HG02610 (cell line): ENCODE measurements around the gene DPP9.
"Not testable (repeated sequence)": the region's sequence is repeated elsewhere in the genome, so short reads cannot be mapped to it uniquely, and the experiment has no call there.

ENCODE experiments used
- ATAC-seq: cut with Tn5 transposase; IDR thresholded peaks from one replicate; pipeline ENCODE4 v1.9.1; 2021; ENCODE audit warnings: mild to moderate bottlenecking, moderate library complexity; ENCODE audit not compliant: unreplicated experiment

Gene DPP9

DNA sequence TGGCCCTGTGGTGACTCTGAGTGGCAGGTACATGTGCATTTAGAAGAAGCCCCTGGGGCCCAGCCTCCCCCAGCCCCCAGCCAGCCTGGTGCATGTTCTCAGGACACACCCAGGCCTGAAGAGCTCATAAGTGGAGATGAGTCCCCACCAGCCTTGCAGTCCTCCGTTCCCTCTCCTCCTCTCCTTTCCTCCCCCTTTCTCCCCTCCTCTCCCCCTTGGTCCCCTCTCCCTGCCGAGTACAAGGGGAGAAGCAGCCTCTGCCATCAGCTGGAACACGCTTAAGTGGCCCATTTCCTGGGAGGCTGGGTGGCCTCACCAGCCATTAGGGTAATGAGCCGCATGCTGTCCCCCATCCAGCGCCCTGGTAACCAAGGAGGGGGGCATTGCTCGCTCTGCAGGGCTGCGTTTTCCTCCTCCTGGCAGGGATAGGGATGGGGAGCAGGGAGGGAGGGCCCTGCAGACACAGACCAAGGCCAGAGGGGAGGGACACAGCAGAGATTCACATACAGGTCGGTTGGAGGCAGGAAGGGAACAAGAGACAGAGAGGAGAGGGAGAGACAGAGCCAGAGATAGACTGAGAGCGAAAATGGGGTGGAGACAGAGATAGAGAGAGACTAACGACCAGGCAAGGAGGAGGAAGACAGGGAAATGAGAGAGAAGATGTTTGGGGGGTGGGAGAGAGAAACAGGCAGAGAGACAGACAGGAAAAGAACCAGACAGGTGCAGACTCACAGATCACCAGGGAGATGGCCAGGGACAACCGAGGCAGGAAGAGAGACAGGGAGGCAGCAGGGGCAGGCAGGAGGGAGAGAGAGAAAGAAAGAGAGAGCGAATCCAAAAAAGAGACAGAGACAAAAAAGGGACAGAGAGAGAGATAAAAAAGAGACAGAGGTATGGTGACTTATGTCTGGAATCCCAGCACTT, 19.3 kb upstream of the DPP9 start:
- ATAC-seq: no peak

DNA sequence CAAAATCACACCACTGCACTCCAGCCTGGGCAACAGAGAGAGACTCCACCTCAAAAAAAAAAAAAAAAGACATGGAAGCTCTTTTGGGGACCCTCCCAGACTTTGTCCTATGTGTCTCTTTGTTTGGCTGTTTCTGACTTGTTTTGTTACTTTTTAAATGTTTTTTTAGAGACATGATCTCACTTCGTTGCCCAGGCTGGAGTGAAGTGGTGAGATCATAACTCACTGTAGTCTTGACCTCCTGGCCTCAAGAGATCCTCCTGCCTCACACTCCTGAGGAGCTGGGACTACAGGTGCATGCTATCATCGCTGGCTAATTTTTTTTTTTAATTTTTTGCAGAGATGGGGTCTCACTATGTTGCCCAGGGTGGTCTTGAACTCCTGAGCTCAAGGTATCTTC, 16.4 kb upstream of the DPP9 start:
- ATAC-seq: no peak

DNA sequence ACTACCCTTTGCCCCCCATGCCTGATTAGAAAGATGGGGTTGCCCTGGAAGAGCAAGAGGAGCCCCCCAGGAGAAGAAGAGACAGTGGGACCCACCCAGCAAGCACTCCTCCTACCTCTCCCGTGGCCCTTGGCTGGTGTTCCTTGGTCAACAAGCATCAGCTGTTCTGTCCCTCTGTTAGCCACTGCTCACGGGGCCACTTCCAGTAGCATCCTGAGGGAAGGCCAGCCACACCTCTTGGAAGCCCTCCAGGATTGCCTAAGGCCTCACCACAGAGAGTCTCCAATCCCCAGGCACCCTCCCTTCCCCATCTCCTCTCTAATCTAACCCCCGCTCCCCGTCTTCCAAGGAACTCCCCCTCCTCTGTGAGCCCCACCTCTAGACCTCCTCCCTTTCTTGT, 15.1 kb upstream of the DPP9 start:
- ATAC-seq: no peak

DNA sequence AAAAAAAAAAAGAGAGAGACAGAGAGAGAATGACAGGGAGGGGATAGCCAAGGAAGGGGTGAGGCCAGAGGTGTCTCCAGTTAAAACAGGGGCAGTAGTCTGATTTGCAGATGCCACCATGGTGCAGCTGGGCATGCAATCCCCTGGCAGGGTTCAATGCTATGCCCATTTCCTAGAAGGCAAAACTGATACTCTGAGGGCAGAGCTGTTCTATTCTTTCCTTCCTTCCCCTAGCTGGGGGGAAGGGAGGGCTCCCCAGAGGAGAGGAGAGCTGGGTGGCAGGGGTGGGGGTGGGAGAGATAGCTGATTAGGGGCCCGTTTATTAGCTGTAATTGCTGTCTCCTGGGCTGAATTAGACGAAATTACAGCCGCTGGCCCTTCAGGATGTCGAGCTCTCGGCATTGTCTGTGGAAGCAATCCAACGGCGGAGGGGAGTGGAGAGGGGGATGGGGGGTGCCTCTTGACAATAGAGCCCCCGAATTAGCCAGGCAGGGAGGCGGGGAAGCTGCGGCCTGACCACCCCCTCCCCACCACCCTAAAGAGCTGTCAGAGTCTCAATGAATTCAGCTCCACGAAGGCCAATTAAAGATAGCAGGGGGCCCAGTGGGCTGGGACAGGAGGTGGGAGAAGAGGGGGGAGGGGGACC, 14.4 kb upstream of the DPP9 start:
- no peak for ATAC-seq

DNA sequence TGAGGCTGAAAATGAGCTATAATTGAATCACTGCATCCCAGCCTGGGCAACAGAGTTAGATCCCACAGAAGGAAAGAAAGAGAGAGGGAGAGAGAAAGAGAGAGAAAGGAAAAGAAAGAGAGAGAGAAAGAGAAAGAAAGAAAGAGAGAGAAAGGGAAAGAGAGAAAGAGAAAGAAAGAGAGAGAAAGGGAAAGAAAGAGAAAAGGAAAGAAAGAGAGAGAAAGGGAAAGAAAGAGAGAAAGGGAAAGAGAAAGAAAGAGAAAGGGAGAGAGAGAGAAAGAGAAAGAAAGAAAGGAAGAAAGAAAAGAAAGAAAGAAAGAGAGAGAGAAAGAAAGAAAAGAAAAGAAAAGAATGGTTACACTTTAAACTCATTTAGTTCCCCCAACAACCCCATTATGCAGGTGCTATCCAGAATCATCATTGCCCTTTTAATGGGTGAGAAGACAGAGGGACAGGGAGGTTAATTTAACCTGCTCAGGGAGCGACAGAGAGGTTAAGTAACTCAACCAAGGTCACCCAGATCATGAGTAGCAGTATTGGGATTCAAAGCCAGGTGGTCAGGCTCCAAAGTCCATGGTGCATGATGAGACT, 10.2 kb upstream of the DPP9 start:
- no peak for ATAC-seq

DNA sequence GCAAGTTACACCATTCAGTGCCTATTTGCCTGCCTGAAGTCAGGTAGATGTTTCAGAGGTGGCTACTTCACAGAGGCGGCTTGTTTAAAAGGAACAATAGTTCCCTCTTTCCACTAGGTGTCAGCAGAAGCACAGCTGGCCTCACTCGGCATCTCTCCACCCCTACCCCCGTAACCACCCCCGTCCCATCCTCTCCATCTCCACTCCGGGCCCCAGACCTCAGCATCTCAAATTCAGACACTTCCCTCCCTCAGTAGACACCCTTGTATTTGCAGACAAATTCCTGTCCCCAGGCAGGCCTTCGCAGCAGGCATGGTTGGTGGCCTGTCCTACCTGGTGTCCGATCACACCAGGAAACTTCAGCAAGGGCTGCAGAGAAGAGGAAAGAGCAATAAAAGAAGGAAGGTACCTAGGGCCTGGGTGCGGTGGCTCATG, 9.1 kb upstream of the DPP9 start:
- no peak for ATAC-seq

DNA sequence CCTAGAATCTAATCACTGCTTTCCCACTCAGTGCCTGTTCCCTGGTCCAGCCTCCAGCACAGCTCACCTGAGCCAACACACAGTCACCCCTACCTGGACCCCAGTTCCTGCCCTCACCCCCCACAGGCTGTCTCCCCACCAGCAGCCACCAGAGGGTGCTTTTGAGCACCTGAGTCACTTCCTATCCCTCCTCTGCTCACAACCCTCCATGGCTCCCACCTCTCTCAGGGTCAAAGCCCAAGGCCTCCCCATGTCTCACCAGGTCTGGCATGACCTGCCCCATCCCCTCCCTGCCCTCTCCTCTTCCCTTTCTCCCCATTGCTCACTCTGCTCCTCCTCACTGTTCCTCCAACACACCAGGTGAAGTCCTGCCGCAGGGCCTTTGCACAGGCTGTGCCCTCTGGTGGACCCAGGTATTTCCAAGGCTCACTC, 7.1 kb upstream of the DPP9 start:
- no peak for ATAC-seq

DNA sequence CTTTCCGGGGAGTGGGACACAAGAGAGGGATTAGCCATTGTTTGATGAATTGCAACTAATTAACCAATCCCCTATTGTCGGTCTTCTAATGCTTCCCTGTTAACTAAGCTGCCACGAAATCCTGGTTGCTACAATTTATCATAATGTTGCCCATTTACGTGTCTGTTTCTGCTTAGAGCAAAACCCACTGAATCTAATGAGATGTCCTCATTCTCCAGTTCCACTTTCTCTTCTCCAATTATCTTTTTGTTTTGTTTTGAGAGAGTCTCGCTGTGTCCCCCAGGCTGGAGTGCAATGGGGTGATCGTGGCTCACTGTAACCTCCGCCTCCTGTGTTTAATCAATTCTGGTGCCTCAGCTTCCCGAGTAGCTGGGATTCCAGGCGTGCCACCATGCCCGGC, 5.2 kb upstream of the DPP9 start:
- ATAC-seq: no peak

DNA sequence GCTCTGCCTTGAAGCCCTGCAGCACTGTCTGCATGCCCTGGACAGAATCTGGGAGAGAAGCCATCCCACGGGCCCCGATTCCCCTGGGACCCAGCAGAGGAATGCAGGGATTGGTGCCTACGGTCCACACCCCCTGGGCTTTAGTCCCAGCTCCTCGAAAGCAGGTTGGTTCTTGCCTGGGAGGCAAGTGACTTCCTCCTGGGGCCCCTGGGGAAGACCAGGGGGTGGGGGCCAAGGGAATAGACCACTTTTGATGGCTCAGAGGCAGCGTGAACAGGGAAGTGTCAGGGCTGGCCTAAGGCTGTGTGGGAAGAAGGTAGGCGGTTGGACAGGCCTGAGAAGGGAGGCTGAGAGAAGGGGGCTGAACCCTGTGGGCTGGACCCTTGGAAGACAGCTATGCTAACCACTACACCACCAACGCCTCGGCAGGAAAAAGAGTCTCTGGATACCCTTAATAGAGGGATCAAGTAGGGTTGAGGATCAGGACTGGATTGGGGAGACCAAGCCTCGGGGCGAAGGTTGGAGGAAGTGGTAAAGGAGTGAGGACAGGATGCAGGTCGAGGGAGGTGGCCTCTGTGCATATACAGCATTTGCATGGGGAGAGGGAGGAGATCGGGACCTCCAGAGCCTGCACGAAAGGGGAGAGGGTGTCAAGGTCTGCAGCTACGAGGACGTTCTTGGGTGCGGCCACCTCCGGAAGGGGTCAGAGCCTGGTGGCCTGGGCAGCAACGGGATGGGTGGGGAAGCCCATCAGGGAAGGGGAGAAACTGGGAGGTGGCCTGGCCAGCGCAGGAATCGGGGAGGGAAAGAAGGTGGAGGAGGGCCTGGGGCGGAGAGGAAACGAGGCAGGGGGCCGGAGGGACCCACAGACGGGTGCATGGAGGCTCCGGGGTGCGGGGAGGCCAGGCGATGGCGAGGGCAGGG, 709 bp downstream of the DPP9 start:
- no peak for ATAC-seq

DNA sequence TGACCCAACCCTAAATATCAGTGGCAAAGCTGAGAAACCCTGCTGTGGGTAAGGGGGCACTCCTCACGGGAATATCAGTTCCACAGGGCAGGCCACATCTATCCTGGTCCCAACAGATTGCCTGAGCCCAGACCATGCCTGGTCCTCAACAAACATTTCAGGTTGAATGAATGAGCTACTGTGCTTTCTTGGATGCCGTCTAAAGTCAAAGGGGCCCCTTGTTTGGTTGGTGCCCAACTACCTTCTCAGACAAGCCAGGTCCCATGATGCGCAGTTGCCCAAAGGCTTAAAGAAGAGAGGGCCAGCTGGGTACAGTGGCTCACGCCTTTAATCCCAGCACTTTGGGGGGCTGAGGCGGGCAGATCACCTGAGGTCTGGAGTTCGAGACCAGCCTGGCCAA, 2.4 kb downstream of the DPP9 start:
- ATAC-seq: no peak

DNA sequence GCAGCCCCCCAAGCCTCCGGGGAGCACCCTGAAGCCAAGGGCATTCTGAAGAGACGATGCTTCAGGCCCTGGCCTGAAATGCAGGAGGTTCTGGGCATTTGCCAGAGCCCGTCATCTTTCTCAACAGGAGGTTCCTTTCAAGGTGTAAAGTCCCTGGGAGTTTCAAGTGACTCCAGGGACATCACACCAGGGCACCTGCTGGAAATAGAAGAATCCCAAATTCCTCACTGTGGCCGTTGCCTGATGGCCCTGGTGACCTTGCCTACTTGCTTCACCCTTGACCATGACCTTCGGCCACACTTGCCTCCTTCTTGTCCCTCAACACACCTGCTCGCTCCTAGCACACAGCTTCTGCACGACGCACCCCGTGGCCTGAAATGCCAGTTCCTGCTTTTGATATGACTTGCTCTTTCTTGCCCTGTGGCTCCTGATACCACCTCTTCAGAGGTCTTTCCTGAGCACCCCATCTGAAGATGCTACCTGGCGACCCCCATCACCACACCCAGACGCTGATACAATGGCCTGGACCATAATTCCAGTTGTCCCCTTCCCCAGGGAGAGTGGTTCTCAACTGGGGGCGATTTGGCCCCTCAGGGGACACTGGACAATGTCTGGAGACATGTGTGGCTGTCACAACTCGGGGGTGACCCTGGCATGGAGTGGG, 3.5 kb downstream of the DPP9 start:
- ATAC-seq: no peak

DNA sequence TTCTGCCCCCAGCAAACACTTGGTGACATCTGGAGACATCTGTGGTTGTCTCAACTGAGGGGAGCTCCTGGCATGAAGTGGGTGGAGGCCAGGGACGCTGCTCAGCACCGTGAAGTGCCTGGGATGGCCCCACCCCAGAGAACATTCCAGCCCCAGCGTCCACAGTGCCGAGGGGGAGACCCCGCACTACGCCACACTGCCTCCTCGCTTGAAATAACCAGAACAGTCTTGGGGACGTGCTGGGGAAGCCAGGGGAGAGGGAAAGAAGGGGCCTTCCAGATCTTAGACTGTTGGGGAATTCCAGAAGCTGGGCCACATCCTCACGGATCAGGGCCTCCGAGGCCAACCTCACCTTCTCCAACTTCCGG, 4.2 kb downstream of the DPP9 start:
- ATAC-seq: no peak

DNA sequence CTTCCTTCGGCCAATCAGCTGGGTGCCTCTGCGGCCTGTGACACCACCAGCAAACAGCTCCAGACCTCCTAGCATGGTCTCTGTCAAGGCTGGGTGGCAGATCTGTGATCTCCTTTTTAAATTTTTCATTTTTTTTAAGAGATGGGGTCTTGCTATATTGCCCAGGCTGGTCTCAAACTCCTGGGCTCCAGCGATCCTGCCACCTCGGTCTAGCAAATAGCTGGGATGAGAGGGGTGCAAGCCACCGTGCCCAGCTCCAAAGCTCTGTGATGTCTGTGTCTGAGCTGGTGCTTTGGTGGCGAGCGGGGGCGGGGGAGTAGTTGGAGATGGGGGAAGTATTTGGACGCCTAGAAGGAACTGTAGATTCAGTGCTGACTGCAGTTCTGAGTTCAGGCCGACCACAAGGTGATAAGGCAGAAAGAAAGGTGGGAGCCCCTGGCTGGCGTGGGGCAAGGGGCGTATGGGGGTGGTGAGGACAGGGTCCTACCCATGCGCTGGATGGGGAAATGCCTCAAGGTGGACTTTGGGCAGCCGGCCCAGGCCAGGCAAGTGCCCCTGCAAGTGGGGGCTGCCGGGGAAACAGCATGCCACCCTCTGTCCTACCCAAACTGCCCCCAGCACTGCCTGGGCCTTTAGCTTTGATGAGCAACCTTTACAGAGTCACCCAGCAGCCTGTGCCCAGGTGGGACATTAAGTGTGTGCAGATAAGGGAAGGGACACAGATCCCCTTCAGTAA, 5.5 kb downstream of the DPP9 start:
- ATAC-seq: no peak

DNA sequence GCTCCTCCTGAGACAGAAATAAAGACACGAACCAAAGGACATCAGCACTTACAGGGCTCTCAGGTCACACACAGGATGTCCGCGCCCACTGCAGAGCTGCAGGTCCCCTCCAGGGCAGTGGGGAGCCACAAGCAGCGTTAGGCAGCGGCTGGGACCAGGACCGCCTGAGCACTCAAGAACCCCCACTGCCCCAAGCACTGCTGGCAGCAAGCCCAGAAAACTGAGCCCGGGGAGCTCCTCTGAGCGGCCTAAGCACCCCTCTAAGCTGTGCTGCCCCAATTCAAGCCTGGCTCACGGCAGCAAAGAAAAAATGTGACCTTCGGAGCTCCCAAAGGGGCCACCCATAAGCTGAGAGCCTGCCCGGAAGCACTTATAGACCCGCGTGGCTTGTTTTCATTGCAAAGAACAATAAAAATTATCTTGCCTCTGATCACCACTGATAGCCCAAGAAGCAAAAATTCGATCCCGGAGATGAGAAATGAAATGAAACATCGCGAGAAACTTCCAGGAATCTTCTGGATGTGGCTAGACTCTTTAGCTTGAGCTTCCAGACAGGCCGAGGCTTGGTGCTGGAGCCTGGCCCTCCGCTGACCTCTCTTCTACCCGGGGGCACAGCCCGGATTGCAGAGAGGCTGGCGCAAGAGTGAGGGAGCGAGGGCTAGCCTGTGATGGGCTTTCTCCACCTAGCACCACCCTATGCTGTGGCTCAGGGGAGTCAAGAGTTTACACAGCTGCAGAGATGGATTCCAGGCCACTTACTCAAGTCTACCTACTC, 6.3 kb downstream of the DPP9 start:
- no peak for ATAC-seq

DNA sequence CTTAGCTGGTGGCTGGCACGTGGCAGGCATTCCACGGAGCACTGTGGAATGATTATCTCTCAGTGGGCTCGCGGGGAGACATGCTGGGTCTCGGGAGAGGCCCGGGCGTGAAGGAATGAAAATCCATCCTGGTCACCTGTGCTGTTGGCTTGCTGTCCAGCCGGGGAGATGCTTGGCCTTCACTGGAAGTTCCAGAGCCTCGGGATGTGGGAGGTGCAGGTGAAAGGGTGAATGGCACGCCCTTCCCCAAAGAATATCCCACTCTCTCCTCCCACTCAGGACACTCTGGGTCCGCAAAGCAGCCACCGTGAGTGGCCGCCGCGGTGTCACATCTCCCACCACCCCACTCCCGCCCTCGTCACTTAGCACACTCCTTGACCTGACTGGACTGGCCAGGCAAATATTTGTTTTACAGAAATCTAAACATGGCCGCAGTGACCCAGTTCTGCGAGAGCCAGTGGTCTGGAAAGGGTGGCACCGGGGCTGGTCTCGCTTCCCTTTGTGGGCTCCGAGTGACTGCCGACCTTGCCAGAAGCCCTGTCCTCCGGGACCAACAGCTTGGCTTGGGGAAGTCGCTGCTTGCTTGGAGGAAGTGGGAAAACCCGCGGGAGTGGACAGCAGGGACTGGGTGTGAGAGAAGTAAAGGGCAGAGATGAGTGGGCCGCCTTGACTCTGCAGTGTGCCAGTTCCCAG, 8.0 kb downstream of the DPP9 start:
- ATAC-seq: no peak

DNA sequence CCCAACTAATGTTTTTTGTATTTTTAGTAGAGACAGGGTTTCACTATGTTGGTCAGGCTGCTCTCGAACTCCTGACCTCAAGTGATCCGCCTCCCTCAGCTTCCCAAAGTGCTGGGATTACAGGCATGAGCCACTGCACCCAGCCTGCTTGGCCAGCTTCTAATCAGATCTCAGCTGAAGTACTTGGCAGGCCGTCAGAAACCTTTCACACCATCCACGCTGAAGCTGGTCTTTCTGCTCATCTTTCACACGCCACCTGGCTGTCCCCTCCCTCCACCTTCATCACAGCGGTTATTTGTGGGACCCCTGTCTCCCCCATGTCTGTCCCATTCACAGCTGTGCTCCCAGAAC, 8.5 kb downstream of the DPP9 start:
- not testable (repeated sequence) for ATAC-seq

DNA sequence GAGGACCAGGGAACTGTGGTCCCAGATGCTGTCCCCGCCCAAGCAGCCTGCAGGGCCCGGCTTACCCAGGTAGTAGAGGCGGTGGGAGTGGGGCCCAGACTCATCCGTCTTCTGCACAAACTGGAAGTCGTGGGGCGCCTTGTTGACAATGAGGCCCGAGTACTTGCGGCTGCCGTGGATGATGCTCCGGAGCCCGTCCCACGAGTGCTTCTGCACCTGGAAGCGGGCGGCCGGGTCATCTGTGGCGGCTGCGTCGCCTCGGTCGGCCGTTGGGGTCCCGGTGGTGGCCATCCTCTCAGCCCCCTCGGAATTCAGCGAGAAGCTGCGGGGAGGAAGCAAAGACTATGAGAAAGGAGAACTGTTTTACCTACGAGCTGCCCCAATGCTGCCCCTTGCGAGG, 9.6 kb downstream of the DPP9 start:
- no peak for ATAC-seq

DNA sequence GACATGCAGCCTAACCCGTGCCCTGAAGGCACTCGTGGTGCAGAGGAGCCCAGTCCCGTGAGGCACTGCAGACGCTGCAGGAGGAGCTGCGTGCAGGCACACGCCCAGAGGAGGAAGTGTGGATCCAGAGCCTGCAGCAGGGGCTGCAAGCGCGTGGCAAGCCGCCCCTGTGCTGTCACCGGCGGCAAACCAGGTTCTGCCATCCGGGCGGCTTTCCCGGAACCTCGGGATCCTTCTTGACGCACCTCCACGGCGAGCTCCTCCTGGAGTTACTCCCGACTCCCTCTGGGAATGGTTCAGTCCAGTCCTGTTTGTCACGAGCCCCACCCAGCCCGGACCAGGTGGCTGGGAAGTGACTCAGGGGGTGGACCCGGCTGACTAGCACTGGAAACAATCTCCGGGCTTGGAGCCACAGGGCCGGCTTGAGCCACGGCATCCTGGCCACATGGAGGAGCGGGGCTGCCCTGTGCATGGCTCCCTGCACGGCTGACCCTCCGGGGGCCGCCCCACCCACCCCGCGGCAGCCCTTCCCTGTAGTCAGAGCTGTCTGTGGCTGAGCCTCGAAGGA, 10.2 kb downstream of the DPP9 start:
- no peak for ATAC-seq
